NCI-H2029 (cell line): Measurements from ENCODE around the gene ATF1.

Experiments
- DNase-seq: peaks from one replicate; lab custom pipeline; 2025; lab: John Stamatoyannopoulos, UW

Gene ATF1

DNA sequence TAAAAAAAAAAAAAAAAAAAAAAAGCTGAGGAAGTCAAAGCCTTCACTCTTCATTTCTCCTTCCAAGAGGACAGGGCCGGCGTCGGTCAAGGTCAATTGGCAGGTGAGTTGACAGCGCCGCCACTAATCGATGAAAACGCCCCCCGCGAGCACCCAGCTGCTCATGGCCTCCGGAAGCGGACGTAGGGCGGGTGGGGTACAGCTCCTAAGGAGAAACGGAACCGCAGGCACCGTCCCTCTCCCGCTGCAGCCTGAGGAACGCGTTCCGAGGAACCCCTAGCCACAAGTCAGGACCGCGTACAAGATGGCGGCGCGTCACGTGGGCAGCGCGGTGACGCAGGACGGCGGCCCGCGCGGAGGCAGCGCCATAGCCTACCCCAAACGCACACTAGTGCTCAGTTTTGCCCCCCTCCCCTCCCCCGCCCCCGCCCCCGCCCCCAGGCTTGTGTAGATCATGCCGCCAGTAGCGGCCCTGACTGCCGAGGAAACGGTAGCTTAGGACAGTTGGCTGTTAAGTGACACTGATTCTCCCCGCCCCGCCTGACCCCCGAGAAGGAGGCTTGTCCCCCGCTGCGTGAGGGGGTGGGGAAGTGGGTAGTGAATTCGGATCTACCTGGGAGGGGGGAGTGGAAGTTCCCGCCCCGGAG, at the start of gene ATF1:
TSS of gene ATF1 (plus strand) at position 463 of the 647 bp plus-strand sequence. CDS start 16,045 bp downstream, outside the sequence.
- peak; percentile 88 for DNase-seq

GRCh38 chr12:50715174-50715573, 48.7 kb upstream of the ATF1 start:
- no peak for DNase-seq

DNA sequence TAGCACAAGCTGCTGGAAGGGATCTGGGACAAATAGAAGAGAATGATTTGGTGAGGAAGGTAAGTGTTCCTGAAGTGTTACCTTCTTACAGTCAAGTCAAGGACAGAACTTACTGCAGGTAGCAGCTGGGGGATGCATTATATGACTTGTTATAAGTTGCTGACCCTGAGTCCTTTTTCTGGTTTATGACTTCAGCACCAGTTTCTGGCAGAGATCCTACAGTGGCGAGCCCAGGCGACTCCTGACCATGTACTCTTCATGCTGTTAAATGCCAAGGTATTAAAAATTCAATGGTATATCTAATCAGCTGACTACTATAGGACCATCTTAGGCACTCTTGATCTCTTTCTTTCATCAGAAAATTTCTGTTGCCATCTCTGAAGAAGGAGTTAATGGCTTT, 45.1 kb upstream of the ATF1 start:
- DNase-seq = no peak

GRCh38 chr12:50720085-50720484, 43.8 kb upstream of the ATF1 start:
- no peak for DNase-seq

DNA sequence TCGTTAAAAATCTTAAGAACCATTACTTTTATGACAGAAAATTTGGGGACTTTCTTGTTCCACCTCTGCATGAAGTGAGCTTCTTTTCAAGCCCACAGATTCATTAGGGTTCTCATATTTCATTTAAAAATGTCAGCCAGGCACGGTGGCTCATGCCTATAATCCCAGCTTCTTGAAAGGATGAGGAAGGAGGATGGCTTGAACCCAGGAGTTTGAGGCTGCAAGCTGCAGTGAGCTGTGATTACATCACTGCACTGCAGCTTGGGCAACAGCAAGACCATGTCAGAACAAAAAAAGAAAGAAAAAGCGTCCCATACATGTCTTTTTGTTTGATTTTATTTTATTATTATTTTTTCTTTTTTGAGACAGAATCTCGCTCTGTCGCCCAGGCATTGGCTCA, 43.4 kb upstream of the ATF1 start:
- no peak for DNase-seq

- no peak for DNase-seq
These were observed 40.0 kb upstream of the ATF1 start for GRCh38 chr12:50723865-50724264.

- DNase-seq = peak; percentile 94
These were observed 38.6 kb upstream of the ATF1 start for GRCh38 chr12:50725011-50725942.

DNA sequence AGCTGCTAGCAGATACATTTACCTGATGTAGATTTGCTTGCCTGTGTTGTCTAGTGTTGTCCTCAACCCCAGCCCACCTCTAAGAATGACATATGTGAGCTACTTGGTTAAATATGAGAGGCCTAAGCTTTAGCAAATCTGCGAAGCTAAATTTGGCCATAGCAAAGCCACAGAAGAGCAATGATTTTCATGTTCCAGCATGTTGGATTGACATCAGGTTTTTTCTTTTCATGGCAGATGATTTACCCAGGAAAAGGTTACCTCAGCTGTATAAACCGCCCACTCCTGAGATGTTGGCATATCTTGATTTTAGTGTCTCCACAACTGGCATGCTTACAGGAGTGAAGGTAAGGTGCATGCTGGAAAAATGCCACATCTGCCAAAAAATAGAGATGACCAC, 36.4 kb upstream of the ATF1 start:
- DNase-seq = no peak

GRCh38 chr12:50728417-50728816, 35.5 kb upstream of the ATF1 start:
- DNase-seq = no peak

DNA sequence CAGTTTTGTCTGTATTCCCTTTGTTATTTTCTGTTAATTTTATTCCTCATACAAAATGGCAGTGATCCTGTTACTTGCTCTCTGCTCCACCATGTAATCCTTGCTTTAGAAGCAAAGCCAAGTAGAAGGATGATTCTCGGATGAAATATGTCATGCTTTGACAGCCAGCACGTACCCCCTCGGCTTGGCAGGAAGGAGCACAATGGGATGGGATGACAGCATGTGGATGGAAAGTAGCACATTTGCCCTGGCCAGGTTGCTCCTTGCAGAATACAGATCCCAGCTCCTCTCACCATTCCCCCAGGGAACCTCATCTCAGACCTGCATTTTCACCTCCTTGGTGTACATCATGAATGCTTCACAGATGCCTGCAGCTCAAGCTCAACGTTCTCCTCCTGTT, 35.1 kb upstream of the ATF1 start:
- DNase-seq = no peak

DNA sequence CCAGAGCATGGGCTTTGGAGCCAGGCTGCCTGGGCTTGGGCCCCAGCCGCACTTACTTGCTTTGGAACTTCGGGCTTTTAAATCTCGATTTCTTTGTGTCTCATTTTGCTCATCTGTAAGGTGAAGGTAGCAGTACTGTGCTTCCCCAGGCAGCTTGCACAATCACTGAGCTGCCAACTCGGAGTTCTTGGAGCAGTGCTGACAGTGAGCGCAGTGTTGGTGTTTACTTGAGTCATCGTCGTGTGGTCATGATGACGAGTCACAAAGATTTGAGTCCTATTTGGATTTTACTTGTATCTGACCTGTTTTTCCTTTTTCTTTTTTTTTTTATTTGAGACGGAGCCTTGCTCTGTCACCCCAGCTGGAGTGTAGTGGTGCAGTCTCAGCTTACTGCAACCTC, 31.3 kb upstream of the ATF1 start:
- no peak for DNase-seq

DNA sequence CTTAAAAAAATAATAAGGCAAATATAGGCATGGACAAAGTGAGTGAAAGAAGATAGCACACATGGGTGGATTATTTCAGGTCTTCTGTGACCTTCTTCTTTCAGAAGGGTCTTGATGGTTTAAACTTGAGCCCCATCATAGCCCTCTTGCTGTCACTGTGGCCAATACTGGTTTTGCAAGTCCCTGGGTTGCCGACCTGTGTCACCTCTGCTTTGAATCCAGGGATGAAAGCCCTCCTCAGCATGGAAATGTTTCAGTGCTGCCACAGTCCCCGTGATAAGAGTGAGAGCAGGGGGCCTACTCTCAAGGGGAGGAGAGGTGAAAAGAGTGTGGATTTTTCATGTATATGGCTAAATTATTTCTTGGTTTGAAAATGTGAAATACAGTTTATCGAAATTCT, 30.2 kb upstream of the ATF1 start:
- DNase-seq = no peak

DNA sequence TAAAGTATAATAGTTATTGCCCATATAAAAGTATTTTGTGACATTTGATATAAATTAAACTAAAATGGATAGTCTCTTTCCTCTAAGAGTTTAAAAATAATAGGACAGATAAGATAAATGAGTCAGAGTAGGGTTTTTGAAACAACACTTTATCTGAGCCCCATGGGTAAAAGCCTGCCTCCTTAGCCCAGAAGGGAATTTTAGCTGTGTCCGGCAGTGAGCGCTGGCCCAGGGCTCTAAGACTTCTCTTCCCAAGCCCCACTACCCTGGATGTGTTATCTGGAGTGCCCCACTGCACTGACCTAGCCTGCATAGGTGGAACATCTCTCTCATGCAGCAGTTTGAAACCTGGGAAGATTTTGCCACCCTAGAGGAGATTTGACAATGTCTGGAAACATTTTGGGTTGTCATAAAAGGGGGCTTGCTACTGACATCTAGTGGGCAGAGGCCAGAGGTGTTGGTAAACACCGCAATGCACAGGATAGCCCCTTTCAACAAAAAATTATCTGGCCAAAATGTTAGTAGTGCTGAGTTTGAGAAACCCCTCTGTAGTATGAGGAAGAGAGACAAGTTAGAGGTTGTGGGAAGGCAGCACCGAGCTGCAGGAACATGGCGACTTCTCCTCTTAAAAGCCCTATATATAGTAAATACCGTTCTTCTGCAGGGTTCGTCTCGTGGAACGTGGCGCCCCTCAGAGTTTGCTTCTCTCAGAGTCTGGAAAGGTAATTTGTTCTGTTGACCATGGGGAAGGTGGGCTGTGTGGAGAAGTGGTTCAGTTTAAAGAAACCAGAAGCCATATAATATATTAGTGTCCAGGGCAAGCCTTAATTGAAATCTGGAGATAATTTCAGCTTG, 29.3 kb upstream of the ATF1 start:
- DNase-seq = no peak

- DNase-seq = no peak
These were observed 24.3 kb upstream of the ATF1 start for GRCh38 chr12:50739611-50740010.

DNA sequence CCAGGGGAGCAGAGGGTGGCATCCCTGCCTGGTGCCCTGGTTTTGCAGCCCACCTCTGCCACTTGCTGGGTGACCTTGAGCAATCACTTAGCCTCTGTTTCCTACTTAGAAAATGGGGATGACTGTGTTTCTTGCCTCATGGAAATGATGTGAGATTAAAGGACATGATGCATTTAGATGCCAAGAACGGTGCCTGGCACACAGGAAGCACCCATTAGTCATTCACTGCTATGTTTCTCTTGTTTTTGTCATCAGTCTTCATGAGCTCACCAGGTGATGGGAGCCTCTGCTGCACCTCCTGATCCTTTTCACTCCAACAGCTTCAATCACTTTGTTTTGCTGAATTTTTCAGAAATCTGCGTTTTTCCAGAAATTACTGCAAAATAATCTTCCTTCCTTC, 23.6 kb upstream of the ATF1 start:
- DNase-seq = no peak

GRCh38 chr12:50742776-50743175, 21.1 kb upstream of the ATF1 start:
- no peak for DNase-seq

DNA sequence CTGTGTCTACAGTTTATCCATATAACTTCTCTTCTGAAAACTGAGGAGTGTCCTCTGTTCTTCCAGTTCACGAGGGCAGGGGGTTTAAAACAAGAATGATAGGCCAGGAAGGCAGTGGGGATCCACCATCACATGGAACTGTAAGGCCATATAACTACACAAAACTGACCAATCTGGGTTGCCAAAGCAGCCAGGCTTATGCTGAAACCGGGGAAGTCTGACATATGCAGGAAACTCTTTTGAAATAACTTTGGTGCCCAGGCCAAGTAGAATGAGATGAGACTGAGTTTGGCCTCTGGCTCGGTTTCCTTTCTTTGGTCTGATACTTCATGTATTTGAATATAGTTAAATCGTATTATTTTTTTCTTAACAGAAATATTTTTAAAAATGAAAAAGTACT, 18.0 kb upstream of the ATF1 start:
- no peak for DNase-seq

- DNase-seq = no peak
These were observed 17.5 kb upstream of the ATF1 start for GRCh38 chr12:50746431-50746830.

- no peak for DNase-seq
These were observed 16.1 kb upstream of the ATF1 start for GRCh38 chr12:50747817-50748216.

GRCh38 chr12:50749459-50749882, 14.4 kb upstream of the ATF1 start:
- no peak for DNase-seq

DNA sequence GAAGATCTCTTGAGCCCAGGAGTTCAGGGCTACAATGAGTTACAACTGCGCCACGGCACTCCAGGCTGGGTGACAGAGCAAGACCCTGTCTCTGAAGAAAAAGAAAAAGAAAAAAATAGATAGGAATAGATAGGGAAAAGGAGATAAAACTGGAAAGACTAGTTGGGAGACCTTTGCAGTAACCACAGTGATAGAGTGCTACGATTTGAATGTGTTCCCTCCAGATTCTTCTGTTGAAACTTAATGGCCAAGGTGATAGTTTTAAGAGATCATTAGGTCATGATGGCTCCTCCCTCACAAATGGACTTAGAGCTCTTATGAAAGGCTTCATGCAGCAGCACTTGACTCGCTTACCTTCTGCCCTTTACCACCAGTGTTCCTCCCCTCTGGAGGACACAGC, 13.5 kb upstream of the ATF1 start:
- DNase-seq = no peak

GRCh38 chr12:50751948-50752721, 11.8 kb upstream of the ATF1 start:
- DNase-seq = no peak
